ENCODE measurements around the gene TUBGCP2. TPM values are rescaled to one million over a fixed set of nuclear protein-coding genes. Genes with fewer than 3 reads are reported as not detected.
A peak's percentile ranks its signal among the peaks of the same experiment; 100 is the strongest.

Gene TUBGCP2
- total RNA-seq, 4 donors from 2014 or later = 35.8 to 47.3 (median 38.8) TPM

- no peaks in the 10 kb centered on the region for H3K9me3 ChIP-seq
- H3K27me3 ChIP-seq = peaks cover 34% of the 10 kb centered on the region
- no peak overlapping the region for H3K4me3 ChIP-seq
- H3K4me1 ChIP-seq = peaks cover 0 to 26% (median 6%) of the 10 kb centered on the region in 3 donors
- WGBS, 2 donors (ENCODE audit: low coverage in 1 of 2) = 74% methylated on average over 4 of the region's 25 CpGs; no CpG with 5 or more reads in 1 of the 2 donors
- TF ChIP-seq CTCF (IDR thresholded peaks at IDR 0.05) (no peak), POLR2A (IDR thresholded peaks at IDR 0.05) (no peak), POLR2AphosphoS5 (IDR thresholded peaks at IDR 0.05) (no peak), EP300 (IDR thresholded peaks at IDR 0.05) (no peak)
- no peak overlapping the region for H3K27ac ChIP-seq
- peaks cover 0 to 45% of the 10 kb centered on the region in 2 donors for H3K36me3 ChIP-seq
- ATAC-seq = no peak
These were observed 31.2 kb downstream of the TUBGCP2 start for GRCh38 chr10:133277277-133277992.

- Histone ChIP-seq H3K4me3 (peak within 1 kb of the TSS in 1 of 2 donors; percentile 32), H3K27ac (no peak within 1 kb of the TSS)
These were observed 32.1 kb downstream of the TUBGCP2 start, which contains the start of gene ADAM8 for GRCh38 chr10:133276435-133277201. TSS of gene ADAM8 (minus strand) at chr10:133276868. CDS start at chr10:133276817, 51 bp downstream.

GRCh38 chr10:133276100-133276434, 32.6 kb downstream of the TUBGCP2 start:
- no peak for ATAC-seq
- H3K27me3 ChIP-seq = peaks cover 34% of the 10 kb centered on the region
- peaks cover 0 to 41% of the 10 kb centered on the region in 2 donors for H3K36me3 ChIP-seq
- H3K4me3 ChIP-seq = peak overlapping the region in 1 of 2 donors; percentile 32
- no CpG with 5 or more reads among the region's 6 CpGs for WGBS, 2 donors (ENCODE audit: low coverage in 1 of 2)
- no peak overlapping the region for H3K27ac ChIP-seq
- no peak for TF ChIP-seq CTCF (IDR thresholded peaks at IDR 0.05)
- TF ChIP-seq POLR2AphosphoS5 (IDR thresholded peaks at IDR 0.05) = no peak
- no peak for TF ChIP-seq EP300 (IDR thresholded peaks at IDR 0.05)
- TF ChIP-seq POLR2A (IDR thresholded peaks at IDR 0.05) = no peak
- H3K4me1 ChIP-seq = peaks cover 0 to 26% (median 6%) of the 10 kb centered on the region in 3 donors
- no peaks in the 10 kb centered on the region for H3K9me3 ChIP-seq

More at GRCh38 chr10:133276435-133277201, 32.1 kb downstream of the TUBGCP2 start, which contains the start of gene ADAM8:
- Histone ChIP-seq H3K27me3 (peaks cover 34% of the 10 kb centered on the region), H3K36me3 (peaks cover 0 to 41% of the 10 kb centered on the region in 2 donors), H3K9me3 (no peaks in the 10 kb centered on the region), H3K4me1 (peaks cover 0 to 26% (median 6%) of the 10 kb centered on the region in 3 donors)
- 11% methylated on average over 7 of the region's 63 CpGs; no CpG with 5 or more reads in 1 of the 2 donors for WGBS, 2 donors (ENCODE audit: low coverage in 1 of 2)
- ATAC-seq = no peak
- no peak for TF ChIP-seq CTCF (IDR thresholded peaks at IDR 0.05)
- TF ChIP-seq POLR2A (IDR thresholded peaks at IDR 0.05) = no peak
- no peak for TF ChIP-seq EP300 (IDR thresholded peaks at IDR 0.05)
- no peak for TF ChIP-seq POLR2AphosphoS5 (IDR thresholded peaks at IDR 0.05)

- Histone ChIP-seq H3K27ac (no peak overlapping the region), H3K4me3 (no peak overlapping the region), H3K36me3 (peaks cover 0 to 41% of the 10 kb centered on the region in 2 donors), H3K4me1 (peaks cover 0 to 26% (median 6%) of the 10 kb centered on the region in 3 donors), H3K9me3 (no peaks in the 10 kb centered on the region), H3K27me3 (peaks cover 34% of the 10 kb centered on the region)
- TF ChIP-seq POLR2AphosphoS5 (IDR thresholded peaks at IDR 0.05) = no peak
- TF ChIP-seq CTCF (IDR thresholded peaks at IDR 0.05) = no peak
- no peak for TF ChIP-seq POLR2A (IDR thresholded peaks at IDR 0.05)
- no peak for TF ChIP-seq EP300 (IDR thresholded peaks at IDR 0.05)
- ATAC-seq = no peak
- WGBS, 2 donors (ENCODE audit: low coverage in 1 of 2) = no CpG with 5 or more reads among the region's 12 CpGs
These were observed 33.0 kb downstream of the TUBGCP2 start for GRCh38 chr10:133275684-133276092.
